Esophagus muscularis mucosa (tissue), 3 donors: Measurements from ENCODE around the gene RCHY1.

Experiments
- POLR2A ChIP-seq: fragments of 450-650 bp; IDR thresholded peaks from one replicate; pipeline ENCODE4 v1.6.1; 2017; ENCODE audit warnings: antibody characterized with exemption, moderate library complexity, mild to moderate bottlenecking, low read depth
- TF ChIP-seq, protein P1 (sequence below), 3 experiments: fragments of 200-600 bp in 2 of 3; fragments of 450-650 bp in 1 of 3; sonication (generic) in 2 of 3; IDR thresholded peaks; one replicate each; pipeline ENCODE4 v1.5.1; 2017 to 2019; ENCODE audit warnings: antibody characterized with exemption in 3 of 3, mild to moderate bottlenecking in 2 of 3, moderate library complexity in 1 of 3

DNA sequence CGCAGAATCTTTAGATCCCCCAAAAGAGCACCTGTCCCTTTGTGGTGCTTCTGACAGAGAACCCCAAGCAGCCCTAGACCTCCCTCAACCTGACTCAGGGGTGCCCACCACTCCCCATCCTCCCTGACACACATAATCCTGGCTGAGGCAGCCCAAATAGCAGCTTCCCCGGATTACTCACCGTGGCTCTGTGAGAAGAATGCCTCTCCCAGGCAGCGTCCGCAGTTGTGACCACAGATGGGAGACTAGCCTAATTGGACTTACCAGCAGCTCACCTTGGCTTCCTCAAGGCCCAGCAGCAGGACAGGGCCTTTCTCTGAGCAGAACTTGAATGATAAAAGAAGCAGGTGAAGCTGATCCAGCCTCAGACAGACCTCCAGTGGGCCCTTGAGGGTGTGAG is 31.3 kb upstream of the RCHY1 start:
- no peak for TF ChIP-seq POLR2A
- TF ChIP-seq, protein P1, sequence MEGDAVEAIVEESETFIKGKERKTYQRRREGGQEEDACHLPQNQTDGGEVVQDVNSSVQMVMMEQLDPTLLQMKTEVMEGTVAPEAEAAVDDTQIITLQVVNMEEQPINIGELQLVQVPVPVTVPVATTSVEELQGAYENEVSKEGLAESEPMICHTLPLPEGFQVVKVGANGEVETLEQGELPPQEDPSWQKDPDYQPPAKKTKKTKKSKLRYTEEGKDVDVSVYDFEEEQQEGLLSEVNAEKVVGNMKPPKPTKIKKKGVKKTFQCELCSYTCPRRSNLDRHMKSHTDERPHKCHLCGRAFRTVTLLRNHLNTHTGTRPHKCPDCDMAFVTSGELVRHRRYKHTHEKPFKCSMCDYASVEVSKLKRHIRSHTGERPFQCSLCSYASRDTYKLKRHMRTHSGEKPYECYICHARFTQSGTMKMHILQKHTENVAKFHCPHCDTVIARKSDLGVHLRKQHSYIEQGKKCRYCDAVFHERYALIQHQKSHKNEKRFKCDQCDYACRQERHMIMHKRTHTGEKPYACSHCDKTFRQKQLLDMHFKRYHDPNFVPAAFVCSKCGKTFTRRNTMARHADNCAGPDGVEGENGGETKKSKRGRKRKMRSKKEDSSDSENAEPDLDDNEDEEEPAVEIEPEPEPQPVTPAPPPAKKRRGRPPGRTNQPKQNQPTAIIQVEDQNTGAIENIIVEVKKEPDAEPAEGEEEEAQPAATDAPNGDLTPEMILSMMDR (IDR thresholded peaks at IDR 0.05): no peak
